Neutrophil (primary cell): ENCODE results near the gene SOX8.
"Not testable (repeated sequence)": the region's sequence is repeated elsewhere in the genome, so short reads cannot be mapped to it uniquely, and the experiment has no call there.

Source experiments
- H3K27ac ChIP-seq: fragments of 200-600 bp; sonication (generic); 2 replicates; pipeline ENCODE4 v1.5.1; 2016; ENCODE audit warnings: mild to moderate bottlenecking, moderate library complexity
- H3K27me3 ChIP-seq: fragments of 200-600 bp; sonication (generic); 2 replicates; pipeline ENCODE4 v1.6.0; 2016; ENCODE audit warnings: mild to moderate bottlenecking
- H3K36me3 ChIP-seq: fragments of 200-600 bp; sonication (generic); 2 replicates; pipeline ENCODE4 v1.5.1; 2017
- H3K4me1 ChIP-seq, 2 experiments: fragments of 200-600 bp in 1 of 2; sonication (generic) in 1 of 2; 1 replicate in 1 of 2; 2 replicates in 1 of 2; pipeline versions ENCODE4 v1.5.1 to v1.6.1; 2013 to 2016; ENCODE audit warnings: low read depth in 1 of 2, low read length in 1 of 2, mild to moderate bottlenecking in 1 of 2, moderate library complexity in 1 of 2; ENCODE audit not compliant: control insufficient read depth in 1 of 2, insufficient read depth in 1 of 2
- H3K4me3 ChIP-seq, 2 experiments: fragments of 200-600 bp in 1 of 2; sonication (generic) in 1 of 2; 1 replicate in 1 of 2; 2 replicates in 1 of 2; pipeline ENCODE4 v1.5.1; 2013 to 2016; ENCODE audit warnings: low read depth in 1 of 2, low read length in 1 of 2, mild to moderate bottlenecking in 1 of 2, moderate library complexity in 1 of 2
- H3K9me3 ChIP-seq: fragments of 200-600 bp; sonication (generic); 2 replicates; pipeline ENCODE4 v1.5.1; 2016
- CTCF ChIP-seq: fragments of 200-600 bp; sonication (generic); IDR thresholded peaks from 2 replicates; pipeline ENCODE4 v1.5.1; 2016; ENCODE audit warnings: antibody characterized with exemption

Gene SOX8

GRCh38 chr16:943971-944370, 37.6 kb upstream of the SOX8 start:
- H3K36me3 ChIP-seq, result peaks cover 10% of the 10 kb centered on the region
- TF ChIP-seq CTCF, result no peak
- no peak overlapping the region for H3K27ac ChIP-seq
- H3K27me3 ChIP-seq, result no peaks in the 10 kb centered on the region
- no peak overlapping the region for H3K4me3 ChIP-seq
- peaks cover 0 to 6% of the 10 kb centered on the region in 2 experiments for H3K4me1 ChIP-seq
- H3K9me3 ChIP-seq, result no peaks in the 10 kb centered on the region

- H3K4me1 ChIP-seq, result peaks cover 0 to 6% of the 10 kb centered on the region in 2 experiments
- H3K27me3 ChIP-seq, result no peaks in the 10 kb centered on the region
- H3K4me3 ChIP-seq, result no peak overlapping the region
- TF ChIP-seq CTCF, result no peak
- H3K36me3 ChIP-seq, result peaks cover 10% of the 10 kb centered on the region
- no peak overlapping the region for H3K27ac ChIP-seq
- no peaks in the 10 kb centered on the region for H3K9me3 ChIP-seq
These were observed 36.1 kb upstream of the SOX8 start for GRCh38 chr16:945271-946047.

- no peak overlapping the region for H3K4me3 ChIP-seq
- no peak overlapping the region for H3K27ac ChIP-seq
- H3K9me3 ChIP-seq, result no peaks in the 10 kb centered on the region
- TF ChIP-seq CTCF, result no peak
- H3K4me1 ChIP-seq, result peaks cover 0 to 6% of the 10 kb centered on the region in 2 experiments
- H3K27me3 ChIP-seq, result no peaks in the 10 kb centered on the region
- peaks cover 10% of the 10 kb centered on the region for H3K36me3 ChIP-seq
These were observed 35.5 kb upstream of the SOX8 start for GRCh38 chr16:946048-946395.

GRCh38 chr16:947255-947921, 34.2 kb upstream of the SOX8 start:
- peaks cover 21% of the 10 kb centered on the region for H3K36me3 ChIP-seq

GRCh38 chr16:947922-948303, 33.7 kb upstream of the SOX8 start:
- not testable (repeated sequence) for H3K27ac ChIP-seq, H3K27me3 ChIP-seq, H3K4me1 ChIP-seq, H3K4me3 ChIP-seq, H3K9me3 ChIP-seq
- peaks cover 23% of the 10 kb centered on the region for H3K36me3 ChIP-seq

More at GRCh38 chr16:947255-947921, 34.2 kb upstream of the SOX8 start:
- peaks cover 0 to 6% of the 10 kb centered on the region in 2 experiments for H3K4me1 ChIP-seq
- no peaks in the 10 kb centered on the region for H3K27me3 ChIP-seq
- H3K4me3 ChIP-seq, result no peak overlapping the region
- H3K9me3 ChIP-seq, result no peaks in the 10 kb centered on the region
- TF ChIP-seq CTCF, result no peak
- H3K27ac ChIP-seq, result no peak overlapping the region

GRCh38 chr16:948767-949166, 32.8 kb upstream of the SOX8 start:
- H3K27me3 ChIP-seq, result not testable (repeated sequence)

GRCh38 chr16:950733-951573, 30.6 kb upstream of the SOX8 start:
- peaks cover 27% of the 10 kb centered on the region for H3K36me3 ChIP-seq
- H3K4me3 ChIP-seq, H3K27ac ChIP-seq, H3K4me1 ChIP-seq, H3K9me3 ChIP-seq, H3K27me3 ChIP-seq: not testable (repeated sequence)

More at GRCh38 chr16:948767-949166, 32.8 kb upstream of the SOX8 start:
- peaks cover 23% of the 10 kb centered on the region for H3K36me3 ChIP-seq
- H3K4me3 ChIP-seq, H3K9me3 ChIP-seq, H3K4me1 ChIP-seq, H3K27ac ChIP-seq: not testable (repeated sequence)
